Cardiac muscle cell (in vitro differentiated cells and primary cell): ENCODE measurements around the gene OTX2. TPM values are rescaled to one million over a fixed set of nuclear protein-coding genes. Genes with fewer than 3 reads are reported as not detected.

Experiments
- DNase-seq, 2 donors: peaks; one replicate each; pipeline versions ENCODE4 v3.0.0 to v3.0.0-alpha.2; 2010 to 2017; ENCODE audit warnings: low read depth in 1 of 2, low spot score in 1 of 2
- H3K27ac ChIP-seq: fragments of 200-600 bp; sonication (generic); 2 replicates; pipeline ENCODE4 v1.5.1; 2016
- H3K27me3 ChIP-seq: fragments of 200-600 bp; sonication (generic); 2 replicates; pipeline ENCODE4 v1.6.0; 2016; ENCODE audit warnings: control low read depth
- H3K36me3 ChIP-seq: fragments of 200-600 bp; sonication (generic); 2 replicates; pipeline ENCODE4 v1.5.1; 2016; ENCODE audit warnings: control low read depth
- H3K4me1 ChIP-seq: fragments of 200-600 bp; sonication (generic); 2 replicates; pipeline ENCODE4 v1.8.1; 2017; ENCODE audit warnings: low read depth, mild to moderate bottlenecking, mixed run types
- H3K4me3 ChIP-seq: fragments of 200-600 bp; sonication (generic); 2 replicates; pipeline ENCODE4 v1.5.1; 2016; ENCODE audit warnings: mild to moderate bottlenecking
- H3K9me3 ChIP-seq: fragments of 200-600 bp; sonication (generic); 2 replicates; pipeline ENCODE4 v1.5.1; 2017; ENCODE audit warnings: low read depth, mild to moderate bottlenecking, control low read depth
- CTCF ChIP-seq: IDR thresholded peaks from 2 replicates; pipeline ENCODE4 v1.5.1; 2012; ENCODE audit warnings: low read depth, mild to moderate bottlenecking, low read length
- polyA plus RNA-seq: library from polyadenylated mRNA; unstranded; fragments of >200 nt; fragmentation: Nextera tagmentation; extraction: Ambion mirVana; gene quantifications from 2 replicates; pipeline ENCODE4 v1.2.1, GENCODE V29; 2016
- total RNA-seq: library from RNA; depleted of rRNA; stranded (reverse); fragments of >200 nt; gene quantifications from 2 replicates; pipeline ENCODE4 v1.2.3, GENCODE V29; 2016

OTX2 gene
- total RNA-seq (3.3 and 7.1 TPM in 2 replicates), polyA plus RNA-seq (0.64 and 0.90 TPM in 2 replicates)

DNA sequence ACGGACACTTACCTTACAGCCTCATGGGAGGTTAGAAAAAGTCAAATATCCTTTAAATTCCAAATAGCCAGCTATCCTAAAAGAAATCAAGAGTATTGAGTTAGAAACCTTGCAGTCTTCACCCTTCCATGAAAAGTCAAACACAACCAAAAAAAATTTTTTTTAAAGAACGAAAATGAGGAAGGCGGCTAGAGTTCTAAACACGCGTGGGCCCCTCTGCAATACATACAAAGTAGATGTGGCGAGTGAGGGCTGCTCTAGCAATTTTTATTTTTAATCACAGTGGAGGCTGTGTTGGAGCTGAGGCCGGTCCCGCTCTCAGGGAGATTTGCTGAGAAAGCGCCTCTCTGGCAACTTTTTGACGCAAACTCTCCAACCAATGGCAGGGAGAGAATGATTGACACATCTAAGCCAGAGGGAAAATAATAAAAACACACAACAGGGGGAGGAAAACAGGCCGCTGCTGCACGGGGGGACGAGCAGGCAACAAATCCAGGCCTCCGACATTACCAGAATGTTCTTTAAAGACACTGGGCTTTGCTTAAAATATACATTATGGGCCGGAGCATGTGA is at the start of gene OTX2:
TSS of gene OTX2 (minus strand) at position 333 of the 573 bp plus-strand sequence. CDS start 5,023 bp downstream, outside the sequence.
- Histone ChIP-seq H3K4me3 (peak within 1 kb of the TSS; percentile 34), H3K36me3 (no peaks in the 10 kb centered on the region), H3K27ac (no peak within 1 kb of the TSS), H3K27me3 (peaks cover 100% of the 10 kb centered on the region), H3K4me1 (peaks cover 17% of the 10 kb centered on the region), H3K9me3 (no peaks in the 10 kb centered on the region)
- DNase-seq = no peak
- TF ChIP-seq CTCF = no peak

DNA sequence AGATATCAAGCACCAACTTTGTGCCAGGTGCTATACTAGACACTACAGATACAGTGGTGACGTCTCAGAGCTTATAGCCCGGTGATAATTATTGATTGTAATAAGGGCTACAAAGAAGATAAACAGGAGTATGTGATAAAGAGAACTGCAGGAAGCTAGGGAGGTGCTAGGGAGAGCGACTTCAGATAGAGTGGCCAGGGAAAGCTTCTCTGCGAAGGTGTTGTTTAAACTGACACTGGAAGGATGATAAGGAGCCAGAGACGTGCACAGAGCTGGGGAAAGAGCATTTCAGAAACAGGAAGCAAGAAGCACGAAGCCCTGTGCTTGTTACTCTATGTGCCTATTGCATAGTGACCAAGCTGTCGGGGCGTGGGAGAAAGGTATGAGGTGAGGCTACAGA is 48.1 kb upstream of the OTX2 start:
- Histone ChIP-seq H3K9me3 (no peaks in the 10 kb centered on the region), H3K4me3 (no peak overlapping the region), H3K36me3 (no peaks in the 10 kb centered on the region), H3K27ac (no peak overlapping the region), H3K4me1 (no peaks in the 10 kb centered on the region), H3K27me3 (no peaks in the 10 kb centered on the region)
- DNase-seq = peak in 1 of 2 donors; percentile 50
- TF ChIP-seq CTCF = no peak

- Histone ChIP-seq H3K27me3 (no peaks in the 10 kb centered on the region), H3K27ac (no peak overlapping the region), H3K4me3 (no peak overlapping the region), H3K36me3 (no peaks in the 10 kb centered on the region), H3K9me3 (no peaks in the 10 kb centered on the region), H3K4me1 (no peaks in the 10 kb centered on the region)
- TF ChIP-seq CTCF = no peak
- DNase-seq = no peak
Measured at GRCh38 chr14:56857216-56857615, 46.9 kb upstream of the OTX2 start.

DNA sequence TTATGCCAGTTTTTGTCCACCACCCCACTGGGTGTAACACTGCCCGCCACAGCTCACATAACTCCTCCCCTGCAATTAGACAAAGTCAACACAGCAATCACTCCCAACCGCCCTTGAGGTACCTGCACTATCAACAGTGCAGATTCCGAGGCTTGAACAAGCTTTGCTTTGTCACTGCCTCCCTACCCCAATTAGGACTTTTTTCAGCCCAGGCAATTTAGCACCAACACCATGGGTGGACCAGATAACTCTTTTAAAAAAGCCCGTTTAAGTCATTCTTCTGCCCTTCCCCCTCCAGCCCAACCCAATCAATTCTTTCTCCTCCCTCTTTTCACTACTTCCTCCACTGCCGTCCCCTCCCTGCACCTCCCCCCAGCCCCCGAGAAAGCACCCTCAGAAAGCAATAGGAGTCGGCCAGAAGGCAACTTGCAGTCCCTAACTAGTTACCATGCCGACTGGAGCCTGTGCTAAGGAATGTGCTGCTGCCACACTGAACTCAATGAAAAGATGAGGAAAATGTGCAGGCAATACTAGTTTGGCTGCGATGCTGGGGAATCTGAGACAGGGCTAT is 45.7 kb upstream of the OTX2 start:
- Histone ChIP-seq H3K4me1 (no peaks in the 10 kb centered on the region), H3K36me3 (no peaks in the 10 kb centered on the region), H3K4me3 (peak overlapping the region; percentile 9), H3K27ac (no peak overlapping the region), H3K9me3 (no peaks in the 10 kb centered on the region), H3K27me3 (no peaks in the 10 kb centered on the region)
- peak in 1 of 2 donors; percentile 35 for DNase-seq
- no peak for TF ChIP-seq CTCF

GRCh38 chr14:56854325-56854724 is 44.0 kb upstream of the OTX2 start:
- Histone ChIP-seq H3K27ac (no peak overlapping the region), H3K4me3 (no peak overlapping the region), H3K9me3 (no peaks in the 10 kb centered on the region), H3K4me1 (no peaks in the 10 kb centered on the region), H3K36me3 (no peaks in the 10 kb centered on the region), H3K27me3 (peaks cover 7% of the 10 kb centered on the region)
- TF ChIP-seq CTCF = no peak
- DNase-seq = no peak
